Astrocyte (in vitro differentiated cells and primary cell): ENCODE results near the gene C3. TPM values are rescaled to one million over a fixed set of nuclear protein-coding genes. Genes with fewer than 3 reads are reported as not detected.

ENCODE experiments used
- DNase-seq: peaks from one replicate; pipeline ENCODE4 v3.0.0-alpha.2; 2010; ENCODE audit warnings: low read depth
- FAIRE-seq: peaks from 2 replicates; lab custom pipeline; 2011; peaks lifted over from hg19 to GRCh38; lab: Jason Lieb, UNC
- H2AFZ ChIP-seq: 2 replicates; pipeline ENCODE4 v1.6.0; 2012; ENCODE audit warnings: low read depth, low read length, inconsistent platforms
- H3K27ac ChIP-seq: 2 replicates; pipeline ENCODE4 v1.5.1; 2011; ENCODE audit warnings: low read depth, low read length, inconsistent platforms
- H3K27me3 ChIP-seq: 2 replicates; pipeline ENCODE4 v1.6.0; 2011; ENCODE audit warnings: low read length, inconsistent platforms; ENCODE audit not compliant: insufficient read depth
- H3K36me3 ChIP-seq: 2 replicates; pipeline ENCODE4 v1.5.1; 2011; ENCODE audit warnings: low read length, inconsistent platforms; ENCODE audit not compliant: insufficient read depth
- H3K4me1 ChIP-seq: 2 replicates; pipeline ENCODE4 v1.5.1; 2011; ENCODE audit warnings: low read length, inconsistent platforms; ENCODE audit not compliant: insufficient read depth
- H3K4me2 ChIP-seq: 2 replicates; pipeline ENCODE4 v1.6.0; 2012; ENCODE audit warnings: low read length, inconsistent platforms
- H3K4me3 ChIP-seq: 2 replicates; pipeline ENCODE4 v1.5.1; 2011; ENCODE audit warnings: low read depth, mild to moderate bottlenecking, low read length, inconsistent platforms; ENCODE audit not compliant: insufficient read depth
- H3K79me2 ChIP-seq: 2 replicates; pipeline ENCODE4 v1.6.0; 2012; ENCODE audit warnings: mild to moderate bottlenecking, low read length, inconsistent platforms; ENCODE audit not compliant: insufficient read depth
- H3K9ac ChIP-seq: 2 replicates; pipeline ENCODE4 v1.6.0; 2012; ENCODE audit warnings: mild to moderate bottlenecking, low read length, inconsistent platforms
- H3K9me3 ChIP-seq: 2 replicates; pipeline ENCODE4 v1.5.1; 2012; ENCODE audit warnings: low read depth, mild to moderate bottlenecking, low read length, inconsistent platforms; ENCODE audit not compliant: insufficient read depth
- H4K20me1 ChIP-seq: 2 replicates; pipeline ENCODE4 v1.6.0; 2012; ENCODE audit warnings: low read length, inconsistent platforms; ENCODE audit not compliant: insufficient read depth
- H3K27ac Mint-ChIP-seq: one replicate; pipeline ENCODE4 v1.8.0; 2021; ENCODE audit warnings: mild to moderate bottlenecking, mixed read lengths; ENCODE audit not compliant: unreplicated experiment
- H3K27me3 Mint-ChIP-seq: one replicate; pipeline ENCODE4 v1.8.0; 2021; ENCODE audit warnings: low read depth, mixed read lengths; ENCODE audit not compliant: unreplicated experiment
- H3K36me3 Mint-ChIP-seq: one replicate; pipeline ENCODE4 v1.8.0; 2021; ENCODE audit warnings: low read depth, mixed read lengths; ENCODE audit not compliant: unreplicated experiment
- H3K4me1 Mint-ChIP-seq: one replicate; pipeline ENCODE4 v1.8.0; 2021; ENCODE audit warnings: low read depth, mixed read lengths; ENCODE audit not compliant: unreplicated experiment
- H3K4me3 Mint-ChIP-seq: one replicate; pipeline ENCODE4 v1.8.0; 2021; ENCODE audit warnings: mild to moderate bottlenecking, moderate library complexity, mixed read lengths; ENCODE audit not compliant: unreplicated experiment
- H3K9me3 Mint-ChIP-seq: one replicate; pipeline ENCODE4 v1.8.0; 2021; ENCODE audit warnings: mild to moderate bottlenecking, mixed read lengths; ENCODE audit not compliant: unreplicated experiment
- EZH2 ChIP-seq: IDR thresholded peaks from 2 replicates; pipeline ENCODE4 v1.6.1; 2012; ENCODE audit warnings: mild to moderate bottlenecking, low read length, inconsistent platforms; ENCODE audit not compliant: insufficient read depth
- total RNA-seq: library from RNA; stranded (reverse); gene quantifications from 2 replicates; pipeline ENCODE4 v1.2.1, GENCODE V29; 2021
- TF ChIP-seq, protein P1 (sequence below): IDR thresholded peaks from 2 replicates; pipeline ENCODE4 v1.5.1; 2011; ENCODE audit warnings: low read depth, mild to moderate bottlenecking, inconsistent platforms, low read length, moderate library complexity; ENCODE audit not compliant: insufficient read depth

The C3 gene
- total RNA-seq, 1 donor from 2014 or later = 2.4 TPM

DNA sequence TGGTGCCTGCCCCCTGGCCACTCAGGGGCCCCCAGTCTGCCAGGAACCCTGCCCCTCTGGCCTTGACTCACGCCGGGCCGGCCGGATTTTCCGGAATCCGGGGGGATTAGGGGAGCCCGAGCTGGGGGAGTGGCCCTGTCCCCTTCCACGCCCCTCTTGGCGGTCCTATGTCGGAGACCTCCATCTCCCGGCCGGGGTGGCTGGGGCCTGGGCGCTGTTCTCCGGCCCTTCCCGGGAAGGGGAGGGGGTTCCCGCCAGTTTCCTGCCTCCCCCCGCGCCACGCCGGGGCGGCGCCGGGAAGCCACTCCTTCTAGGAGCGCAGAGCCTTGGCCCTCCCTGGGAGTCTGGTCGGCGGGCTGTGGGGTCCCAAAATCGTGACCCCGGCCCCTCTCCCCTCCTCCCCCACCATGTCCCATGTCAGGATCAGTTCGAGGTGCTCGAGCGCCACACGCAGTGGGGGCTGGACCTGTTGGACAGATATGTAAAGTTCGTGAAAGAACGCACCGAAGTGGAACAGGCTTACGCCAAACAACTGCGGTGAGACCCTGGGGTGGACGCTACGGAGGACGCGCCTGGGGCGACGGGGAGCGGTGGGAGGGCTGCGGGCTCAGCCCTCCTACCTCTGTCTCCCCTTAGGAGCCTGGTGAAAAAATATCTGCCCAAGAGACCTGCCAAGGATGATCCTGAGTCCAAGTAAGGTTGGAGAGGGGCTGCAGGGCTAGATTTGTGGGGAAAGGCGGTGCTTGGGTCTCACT lies 20.3 kb upstream of the C3 start:
- no peaks in the 10 kb centered on the region for H3K27me3 Mint-ChIP-seq
- H3K9ac ChIP-seq = peak overlapping the region; percentile 83
- H4K20me1 ChIP-seq = peaks cover 17% of the 10 kb centered on the region
- peaks cover 11% of the 10 kb centered on the region for H3K36me3 Mint-ChIP-seq
- no peaks in the 10 kb centered on the region for H3K27me3 ChIP-seq
- peak overlapping the region; percentile 95 for H3K4me2 ChIP-seq
- H3K79me2 ChIP-seq = peaks cover 32% of the 10 kb centered on the region
- H3K4me1 ChIP-seq = peaks cover 45% of the 10 kb centered on the region
- peaks cover 32% of the 10 kb centered on the region for H3K4me1 Mint-ChIP-seq
- H2AFZ ChIP-seq = peak overlapping the region; percentile 68
- peaks cover 5% of the 10 kb centered on the region for H3K36me3 ChIP-seq
- peak overlapping the region; percentile 49 for H3K27ac ChIP-seq
- H3K27ac Mint-ChIP-seq = peak overlapping the region; percentile 7
- peak overlapping the region; percentile 78 for H3K4me3 ChIP-seq
- DNase-seq = no peak
- no peak for TF ChIP-seq EZH2
- TF ChIP-seq, protein P1, sequence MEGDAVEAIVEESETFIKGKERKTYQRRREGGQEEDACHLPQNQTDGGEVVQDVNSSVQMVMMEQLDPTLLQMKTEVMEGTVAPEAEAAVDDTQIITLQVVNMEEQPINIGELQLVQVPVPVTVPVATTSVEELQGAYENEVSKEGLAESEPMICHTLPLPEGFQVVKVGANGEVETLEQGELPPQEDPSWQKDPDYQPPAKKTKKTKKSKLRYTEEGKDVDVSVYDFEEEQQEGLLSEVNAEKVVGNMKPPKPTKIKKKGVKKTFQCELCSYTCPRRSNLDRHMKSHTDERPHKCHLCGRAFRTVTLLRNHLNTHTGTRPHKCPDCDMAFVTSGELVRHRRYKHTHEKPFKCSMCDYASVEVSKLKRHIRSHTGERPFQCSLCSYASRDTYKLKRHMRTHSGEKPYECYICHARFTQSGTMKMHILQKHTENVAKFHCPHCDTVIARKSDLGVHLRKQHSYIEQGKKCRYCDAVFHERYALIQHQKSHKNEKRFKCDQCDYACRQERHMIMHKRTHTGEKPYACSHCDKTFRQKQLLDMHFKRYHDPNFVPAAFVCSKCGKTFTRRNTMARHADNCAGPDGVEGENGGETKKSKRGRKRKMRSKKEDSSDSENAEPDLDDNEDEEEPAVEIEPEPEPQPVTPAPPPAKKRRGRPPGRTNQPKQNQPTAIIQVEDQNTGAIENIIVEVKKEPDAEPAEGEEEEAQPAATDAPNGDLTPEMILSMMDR = no peak
- H3K9me3 ChIP-seq = no peaks in the 10 kb centered on the region
- H3K4me3 Mint-ChIP-seq = peak overlapping the region; percentile 89
- FAIRE-seq = no peak
- peaks cover 3% of the 10 kb centered on the region for H3K9me3 Mint-ChIP-seq

- Mint-ChIP-seq H3K27me3 (no peaks in the 10 kb centered on the region), H3K4me1 (peaks cover 27% of the 10 kb centered on the region), H3K36me3 (peaks cover 8% of the 10 kb centered on the region), H3K27ac (no peak overlapping the region), H3K9me3 (no peaks in the 10 kb centered on the region), H3K4me3 (peak overlapping the region; percentile 89)
- Histone ChIP-seq H2AFZ (peak overlapping the region; percentile 68), H3K4me2 (peak overlapping the region; percentile 95), H4K20me1 (peaks cover 10% of the 10 kb centered on the region), H3K27ac (peak overlapping the region; percentile 49), H3K4me3 (peak overlapping the region; percentile 78), H3K79me2 (peaks cover 39% of the 10 kb centered on the region), H3K9me3 (no peaks in the 10 kb centered on the region), H3K4me1 (peaks cover 41% of the 10 kb centered on the region), H3K27me3 (no peaks in the 10 kb centered on the region), H3K9ac (peak overlapping the region; percentile 83), H3K36me3 (peaks cover 5% of the 10 kb centered on the region)
- DNase-seq (no peak), FAIRE-seq (no peak)
- TF ChIP-seq, protein P1 = no peak
- no peak for TF ChIP-seq EZH2
These were observed 19.6 kb upstream of the C3 start for GRCh38 chr19:6739883-6740588.
